Upper lobe of right lung (tissue), 1 donor: ENCODE measurements around the gene LRIG2. TPM values are rescaled to one million over a fixed set of nuclear protein-coding genes. Genes with fewer than 3 reads are reported as not detected.

Source experiments
- ATAC-seq: fragments of 200-7000 bp; cut with Tn5 transposase; one replicate; pipeline ENCODE4 v1.9.1; 2020; ENCODE audit warnings: mild to moderate bottlenecking, moderate library complexity
- DNase-seq: peaks from one replicate; pipeline ENCODE4 v3.0.0-alpha.2; 2020
- H3K27ac ChIP-seq: fragments of 200-600 bp; one replicate; pipeline ENCODE4 v1.8.0; 2022
- H3K27me3 ChIP-seq: fragments of 200-600 bp; one replicate; pipeline ENCODE4 v1.8.0; 2022; ENCODE audit warnings: mild to moderate bottlenecking
- H3K36me3 ChIP-seq: fragments of 200-600 bp; one replicate; pipeline ENCODE4 v1.8.0; 2022
- H3K4me1 ChIP-seq: fragments of 200-600 bp; one replicate; pipeline ENCODE4 v1.8.0; 2022
- H3K4me3 ChIP-seq: fragments of 200-600 bp; one replicate; pipeline ENCODE4 v1.8.0; 2022; ENCODE audit warnings: mild to moderate bottlenecking
- H3K9me3 ChIP-seq: fragments of 200-600 bp; one replicate; pipeline ENCODE4 v1.8.0; 2022
- intact Hi-C: fragments of 100-400 bp; cut with DNase I; formaldehyde crosslinking; loops from one replicate; pipeline ENCODE4 v1.11.0; 2022
- total RNA-seq: library from RNA; stranded (reverse); fragmentation: NEBNext Ultra II Directional; extraction: Animal tissue kit (Norgen Biotek cat#: 25700); gene quantifications from one replicate; pipeline ENCODE4 v1.2.1, GENCODE V29; 2021
- TF ChIP-seq, protein P1 (sequence below): fragments of 200-600 bp; IDR thresholded peaks from one replicate; pipeline ENCODE4 v1.8.0; 2022; ENCODE audit warnings: antibody characterized with exemption
- donor health status: DM: no; HTN: yes; CAD: no; lungs with severe emphysema.

Gene LRIG2
- total RNA-seq, 1 donor from 2014 or later = 10.9 TPM

DNA sequence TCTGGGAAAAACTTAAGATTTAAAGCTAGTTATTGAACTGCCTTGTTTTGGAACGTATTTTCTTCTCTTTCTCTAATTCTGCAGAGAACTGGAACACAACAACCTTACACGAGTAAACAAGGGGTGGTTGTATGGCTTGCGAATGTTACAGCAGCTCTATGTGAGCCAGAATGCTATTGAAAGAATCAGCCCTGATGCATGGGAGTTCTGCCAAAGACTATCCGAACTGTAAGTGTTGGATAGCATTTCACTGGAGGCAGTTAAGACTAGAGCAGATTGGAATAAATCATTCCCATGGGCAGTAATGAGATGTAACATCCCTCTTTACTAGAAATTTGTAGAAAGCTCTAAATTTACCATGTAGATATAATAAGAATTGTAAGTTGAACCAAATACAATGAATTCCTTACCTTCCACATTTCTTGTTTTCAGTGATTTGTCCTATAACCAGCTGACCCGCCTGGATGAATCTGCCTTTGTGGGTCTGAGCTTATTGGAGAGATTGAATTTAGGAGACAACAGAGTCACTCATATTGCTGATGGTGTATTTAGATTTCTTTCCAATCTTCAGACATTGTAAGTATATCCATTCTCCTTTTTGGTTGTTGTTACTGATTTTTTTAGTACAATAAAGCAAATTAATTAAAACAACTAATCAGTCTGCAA, 22.9 kb downstream of the LRIG2 start:
- TF ChIP-seq, protein P1, sequence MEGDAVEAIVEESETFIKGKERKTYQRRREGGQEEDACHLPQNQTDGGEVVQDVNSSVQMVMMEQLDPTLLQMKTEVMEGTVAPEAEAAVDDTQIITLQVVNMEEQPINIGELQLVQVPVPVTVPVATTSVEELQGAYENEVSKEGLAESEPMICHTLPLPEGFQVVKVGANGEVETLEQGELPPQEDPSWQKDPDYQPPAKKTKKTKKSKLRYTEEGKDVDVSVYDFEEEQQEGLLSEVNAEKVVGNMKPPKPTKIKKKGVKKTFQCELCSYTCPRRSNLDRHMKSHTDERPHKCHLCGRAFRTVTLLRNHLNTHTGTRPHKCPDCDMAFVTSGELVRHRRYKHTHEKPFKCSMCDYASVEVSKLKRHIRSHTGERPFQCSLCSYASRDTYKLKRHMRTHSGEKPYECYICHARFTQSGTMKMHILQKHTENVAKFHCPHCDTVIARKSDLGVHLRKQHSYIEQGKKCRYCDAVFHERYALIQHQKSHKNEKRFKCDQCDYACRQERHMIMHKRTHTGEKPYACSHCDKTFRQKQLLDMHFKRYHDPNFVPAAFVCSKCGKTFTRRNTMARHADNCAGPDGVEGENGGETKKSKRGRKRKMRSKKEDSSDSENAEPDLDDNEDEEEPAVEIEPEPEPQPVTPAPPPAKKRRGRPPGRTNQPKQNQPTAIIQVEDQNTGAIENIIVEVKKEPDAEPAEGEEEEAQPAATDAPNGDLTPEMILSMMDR = no peak
- no peak for ATAC-seq
- H3K36me3 ChIP-seq = peaks cover 85% of the 10 kb centered on the region
- H3K4me1 ChIP-seq = no peaks in the 10 kb centered on the region
- H3K27ac ChIP-seq = no peak overlapping the region
- no peak for DNase-seq
- no peak overlapping the region for H3K4me3 ChIP-seq
- H3K9me3 ChIP-seq = no peaks in the 10 kb centered on the region
- no peaks in the 10 kb centered on the region for H3K27me3 ChIP-seq
- intact Hi-C loops = no loop called here

DNA sequence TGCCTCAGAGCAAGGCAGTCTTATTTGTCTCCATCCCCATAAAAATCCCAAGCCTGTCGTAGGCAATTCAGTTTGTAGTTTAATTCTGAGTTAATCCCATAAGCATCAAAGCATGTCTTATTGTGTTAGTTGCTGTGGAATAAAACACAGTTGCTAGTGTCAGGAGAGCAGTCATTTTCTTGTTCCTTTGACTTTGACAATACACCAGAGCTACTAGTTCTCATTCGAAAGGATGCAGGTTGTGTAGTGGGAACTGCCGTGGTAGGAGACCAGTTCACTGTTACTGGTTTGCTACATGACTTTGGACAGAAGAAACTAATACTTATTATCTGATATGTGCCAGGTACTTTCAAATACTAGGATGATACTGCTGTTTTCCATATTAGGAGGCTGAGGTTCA, 23.5 kb downstream of the LRIG2 start:
- DNase-seq (no peak), ATAC-seq (no peak)
- intact Hi-C loops = no loop called here
- Histone ChIP-seq H3K27ac (no peak overlapping the region), H3K36me3 (peaks cover 91% of the 10 kb centered on the region), H3K9me3 (no peaks in the 10 kb centered on the region), H3K4me3 (no peak overlapping the region), H3K4me1 (no peaks in the 10 kb centered on the region), H3K27me3 (no peaks in the 10 kb centered on the region)
- TF ChIP-seq, protein P1 = no peak

DNA sequence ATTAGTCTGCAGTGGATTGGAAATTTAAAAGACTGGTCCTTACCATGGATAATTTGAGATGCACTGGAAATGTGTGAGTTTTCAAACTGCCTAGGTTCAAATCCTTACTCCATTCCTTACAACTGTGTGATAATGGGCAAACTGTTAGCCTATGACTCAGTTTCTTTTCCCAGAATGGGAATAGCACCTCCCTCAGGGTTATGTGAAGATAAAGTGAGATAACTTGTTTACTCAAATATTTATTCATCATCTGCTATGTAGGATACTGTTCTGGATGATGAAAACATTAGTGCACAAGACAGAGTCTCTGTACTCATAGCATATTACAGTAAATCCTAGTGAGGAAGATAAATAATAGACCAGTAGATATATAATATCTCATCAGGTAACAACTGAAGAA, 28.6 kb downstream of the LRIG2 start:
- no peaks in the 10 kb centered on the region for H3K4me1 ChIP-seq

DNA sequence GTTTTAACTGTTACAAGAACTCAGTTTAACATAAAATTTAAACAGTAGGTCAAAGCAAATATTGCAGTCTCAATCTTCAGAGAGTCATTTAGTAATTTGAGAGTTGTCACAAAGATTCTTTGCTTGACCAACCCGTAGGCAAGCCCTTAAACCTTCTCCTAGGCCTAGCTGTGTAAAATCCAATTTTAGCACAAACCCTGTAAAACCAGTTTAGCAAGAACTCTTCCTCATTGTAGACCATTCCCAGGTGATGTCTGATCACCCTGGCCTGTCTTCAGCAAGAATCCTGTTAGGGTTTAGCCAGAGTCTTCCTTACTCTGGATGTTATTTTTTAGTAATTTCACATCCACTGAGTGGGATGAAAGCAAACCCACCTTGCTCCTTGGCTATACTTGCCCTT, 30.1 kb downstream of the LRIG2 start:
- ATAC-seq (no peak), DNase-seq (no peak)
- Histone ChIP-seq H3K27ac (no peak overlapping the region), H3K4me3 (no peak overlapping the region), H3K27me3 (no peaks in the 10 kb centered on the region), H3K36me3 (peaks cover 100% of the 10 kb centered on the region), H3K9me3 (no peaks in the 10 kb centered on the region), H3K4me1 (no peaks in the 10 kb centered on the region)
- TF ChIP-seq, protein P1 = no peak
- intact Hi-C loops = no loop called here

More for the DNA sequence above, 28.6 kb downstream of the LRIG2 start:
- H3K27ac ChIP-seq = no peak overlapping the region
- TF ChIP-seq, protein P1 = no peak
- DNase-seq (no peak), ATAC-seq (no peak)
- H3K36me3 ChIP-seq = peaks cover 100% of the 10 kb centered on the region
- H3K9me3 ChIP-seq = no peaks in the 10 kb centered on the region
- intact Hi-C loops = no loop called here
- H3K27me3 ChIP-seq = no peaks in the 10 kb centered on the region
- no peak overlapping the region for H3K4me3 ChIP-seq

DNA sequence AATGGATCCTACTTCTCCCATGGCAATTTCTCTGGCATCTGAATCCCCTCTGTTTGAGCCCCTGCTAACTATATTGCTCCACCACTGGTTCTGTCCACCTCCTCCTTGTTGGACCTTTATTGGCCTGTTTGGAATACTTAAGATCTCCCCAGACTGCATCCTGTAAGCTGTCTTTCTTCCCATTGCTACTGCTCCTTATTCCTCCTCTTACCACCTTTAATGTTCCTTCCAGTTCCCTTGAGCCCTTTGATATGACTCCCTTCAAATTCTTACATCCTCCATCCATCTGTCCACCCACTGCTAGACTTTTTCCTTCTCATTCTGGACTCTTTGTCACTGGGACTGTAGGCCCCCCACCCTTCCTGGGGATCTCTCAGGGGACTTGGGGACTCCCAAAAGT, 31.0 kb downstream of the LRIG2 start:
- DNase-seq (no peak), ATAC-seq (no peak)
- Histone ChIP-seq H3K4me3 (no peak overlapping the region), H3K9me3 (no peaks in the 10 kb centered on the region), H3K36me3 (peaks cover 100% of the 10 kb centered on the region), H3K27ac (no peak overlapping the region), H3K4me1 (no peaks in the 10 kb centered on the region), H3K27me3 (no peaks in the 10 kb centered on the region)
- TF ChIP-seq, protein P1 = no peak
- intact Hi-C loops = no loop called here

DNA sequence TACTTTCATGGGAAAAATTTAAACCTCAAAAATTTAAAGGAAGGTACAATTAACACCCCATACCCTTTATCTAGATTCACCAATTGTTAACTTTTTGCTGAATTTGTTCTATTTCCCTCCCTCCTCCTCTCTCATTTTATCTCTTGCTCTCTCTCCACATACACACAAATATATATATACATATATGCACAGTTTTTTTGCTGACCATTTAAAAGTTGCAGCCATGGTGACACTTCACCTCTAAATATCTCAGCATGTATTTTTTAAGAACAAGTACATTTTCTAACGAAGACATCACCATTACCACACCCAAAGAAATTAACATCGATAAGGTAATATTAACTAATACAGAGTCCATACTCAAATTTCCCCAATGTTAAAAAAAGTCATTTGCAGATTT, 33.9 kb downstream of the LRIG2 start:
- no peak for ATAC-seq
- DNase-seq = no peak
- no peak overlapping the region for H3K27ac ChIP-seq
- TF ChIP-seq, protein P1 = no peak
- no peaks in the 10 kb centered on the region for H3K4me1 ChIP-seq
- no peaks in the 10 kb centered on the region for H3K9me3 ChIP-seq
- H3K4me3 ChIP-seq = no peak overlapping the region
- H3K36me3 ChIP-seq = peaks cover 100% of the 10 kb centered on the region
- intact Hi-C loops = no loop called here
- no peaks in the 10 kb centered on the region for H3K27me3 ChIP-seq
